ENCODE measurements around the gene ERAL1. TPM values are rescaled to one million over a fixed set of nuclear protein-coding genes. Genes with fewer than 3 reads are reported as not detected.

Gene ERAL1
- total RNA-seq, 1 donor from 2014 or later, result 26.1 TPM

DNA sequence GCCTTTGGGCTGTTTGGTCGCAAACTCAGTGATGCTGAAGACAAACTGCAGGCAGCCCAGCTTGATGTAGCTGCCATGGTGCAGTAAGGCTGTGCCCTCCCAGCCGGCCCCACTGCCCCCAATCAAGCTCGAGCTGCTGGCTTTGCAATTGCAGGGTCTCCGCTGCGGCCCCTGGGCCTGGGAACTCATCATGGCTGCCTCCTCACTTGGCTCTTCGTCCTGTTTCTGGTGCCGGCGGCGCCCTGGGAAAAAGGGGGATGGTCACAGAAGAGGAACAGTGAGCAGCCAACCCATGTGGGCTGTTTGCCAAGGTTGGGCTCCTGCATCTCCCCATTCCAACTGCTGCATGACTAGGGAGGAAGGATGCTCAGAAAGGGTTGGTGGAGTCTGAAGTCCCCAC is 51.5 kb downstream of the ERAL1 start:
- TF ChIP-seq CTCF (IDR thresholded peaks at IDR 0.05), result no peak
- intact Hi-C loops (cut with DNase I), result no loop called here
- Histone ChIP-seq H3K9me3 (no peaks in the 10 kb centered on the region), H3K36me3 (peaks cover 58% of the 10 kb centered on the region), H3K27ac (no peak overlapping the region), H3K27me3 (ENCODE audit: low read depth) (no peaks in the 10 kb centered on the region), H3K4me3 (no peak overlapping the region), H3K4me1 (peaks cover 29% of the 10 kb centered on the region)
- no peak for DNase-seq
- no peak for ATAC-seq

DNA sequence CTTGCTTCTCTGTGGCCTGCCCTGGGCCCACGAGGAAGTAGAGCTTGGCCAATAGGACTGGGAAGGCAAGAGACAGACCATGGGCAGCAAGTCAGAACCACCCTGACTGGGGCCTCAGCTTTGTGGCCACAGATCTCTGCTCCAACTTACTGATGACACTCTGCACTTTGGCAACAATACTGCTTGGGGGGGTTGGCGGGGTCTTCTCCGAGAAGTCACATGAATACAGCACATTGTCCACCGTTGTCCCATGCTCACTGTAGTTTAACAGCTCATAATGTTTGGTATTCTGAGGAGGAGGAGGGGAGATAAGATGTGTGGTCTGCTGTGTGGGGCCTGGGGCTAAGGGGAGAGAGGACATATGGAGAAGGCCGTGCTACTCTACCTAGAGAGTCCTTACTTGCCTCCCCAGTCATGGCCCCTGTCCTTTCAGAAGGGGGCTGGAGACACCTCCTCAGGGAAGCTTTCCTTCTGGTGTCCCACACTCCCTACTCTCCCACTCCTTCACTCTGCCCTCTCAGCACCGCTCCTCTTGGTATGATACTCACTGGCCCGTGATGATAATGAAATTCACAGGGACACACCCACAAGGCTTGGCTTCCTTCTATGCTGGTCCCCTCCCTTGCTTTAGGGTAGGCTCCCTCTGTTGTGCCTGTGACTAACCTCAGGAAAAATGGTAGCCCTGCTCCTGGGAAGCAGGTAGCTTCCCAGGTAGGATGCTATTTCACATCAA is 52.1 kb downstream of the ERAL1 start:
- ATAC-seq (no peak), DNase-seq (no peak)
- H3K27ac ChIP-seq, result no peak overlapping the region
- intact Hi-C loops (cut with DNase I), result no loop called here
- no peak overlapping the region for H3K4me3 ChIP-seq
- H3K36me3 ChIP-seq, result peaks cover 64% of the 10 kb centered on the region
- TF ChIP-seq CTCF (IDR thresholded peaks at IDR 0.05), result no peak
- no peaks in the 10 kb centered on the region for H3K27me3 ChIP-seq (ENCODE audit: low read depth)
- H3K4me1 ChIP-seq, result peaks cover 27% of the 10 kb centered on the region
- H3K9me3 ChIP-seq, result no peaks in the 10 kb centered on the region

DNA sequence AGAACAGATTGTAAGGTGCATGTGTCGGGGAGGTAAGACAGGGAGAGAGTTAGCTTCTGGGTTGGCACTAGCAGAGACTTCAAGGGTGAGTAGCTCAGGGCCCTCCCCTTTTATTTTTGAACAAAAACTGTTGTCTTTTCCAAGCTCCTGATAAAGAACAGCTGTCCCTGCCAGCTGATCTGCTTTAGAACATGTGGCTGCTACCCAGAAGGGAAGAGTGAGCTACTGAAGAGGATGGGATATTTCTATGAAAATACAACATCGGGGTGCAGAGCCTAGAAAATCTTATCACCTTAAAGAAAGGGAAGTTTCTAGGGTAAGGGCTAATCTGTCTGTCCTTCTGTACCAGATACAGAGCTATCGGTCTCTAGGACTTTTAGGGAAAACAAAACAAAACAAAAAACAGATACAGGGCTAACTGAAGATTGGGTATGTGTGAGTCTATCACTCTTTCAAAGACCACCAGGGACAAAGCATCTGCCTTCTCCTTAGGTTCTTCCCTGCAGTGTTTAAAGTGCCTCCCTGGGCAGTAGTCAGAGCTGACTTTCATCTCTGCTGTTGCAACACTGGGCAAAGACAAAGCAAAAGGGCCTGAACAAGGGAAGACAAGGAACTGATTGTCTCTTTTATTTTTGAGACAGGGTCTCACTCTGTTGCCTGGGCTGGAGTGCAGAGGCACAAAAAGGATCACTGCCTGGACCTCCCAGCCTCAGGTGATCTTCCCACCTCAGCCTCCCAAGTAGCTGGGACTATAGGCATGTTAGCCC is 53.1 kb downstream of the ERAL1 start:
- no peaks in the 10 kb centered on the region for H3K27me3 ChIP-seq (ENCODE audit: low read depth)
- peaks cover 74% of the 10 kb centered on the region for H3K36me3 ChIP-seq
- DNase-seq (no peak), ATAC-seq (no peak)
- H3K9me3 ChIP-seq, result no peaks in the 10 kb centered on the region
- H3K27ac ChIP-seq, result peak overlapping the region; percentile 51
- peaks cover 33% of the 10 kb centered on the region for H3K4me1 ChIP-seq
- no peak overlapping the region for H3K4me3 ChIP-seq
- TF ChIP-seq CTCF (IDR thresholded peaks at IDR 0.05), result no peak
- intact Hi-C loops (cut with DNase I), result no loop called here

DNA sequence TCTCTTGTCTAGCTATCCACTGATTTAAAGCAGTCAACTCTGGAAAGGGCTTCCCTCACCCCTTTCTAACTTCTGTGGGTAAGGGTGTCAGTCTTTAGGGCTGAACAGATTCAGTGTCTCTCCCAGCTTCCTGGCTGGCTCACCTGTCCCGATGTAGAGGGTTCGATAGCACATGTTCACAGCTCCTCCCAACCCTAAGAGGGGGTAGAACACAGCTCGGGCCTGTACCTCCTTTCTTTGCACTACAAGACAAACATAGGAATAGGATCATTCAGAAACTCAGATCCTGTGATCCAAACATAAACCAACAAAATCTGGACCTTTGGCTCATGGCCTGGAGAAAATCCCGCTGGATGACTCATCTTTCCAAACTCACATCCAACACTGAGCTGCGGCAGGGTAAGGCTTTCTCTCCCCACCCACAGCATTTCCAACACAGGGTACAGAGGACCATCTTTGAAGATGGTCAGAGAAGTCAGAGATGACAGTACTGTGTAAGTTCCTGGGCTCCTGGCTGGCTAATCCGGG is 53.9 kb downstream of the ERAL1 start:
- TF ChIP-seq CTCF (IDR thresholded peaks at IDR 0.05), result no peak
- Histone ChIP-seq H3K4me3 (no peak overlapping the region), H3K27me3 (ENCODE audit: low read depth) (no peaks in the 10 kb centered on the region), H3K36me3 (peaks cover 82% of the 10 kb centered on the region), H3K27ac (peak overlapping the region; percentile 51), H3K9me3 (no peaks in the 10 kb centered on the region), H3K4me1 (peaks cover 28% of the 10 kb centered on the region)
- DNase-seq (no peak), ATAC-seq (peak; percentile 27 to 28)
- intact Hi-C loops (cut with DNase I), result no loop called here

- no peak for TF ChIP-seq CTCF (IDR thresholded peaks at IDR 0.05)
- Histone ChIP-seq H3K27ac (no peak overlapping the region), H3K9me3 (no peaks in the 10 kb centered on the region), H3K27me3 (ENCODE audit: low read depth) (no peaks in the 10 kb centered on the region), H3K4me3 (no peak overlapping the region), H3K4me1 (peaks cover 28% of the 10 kb centered on the region), H3K36me3 (peaks cover 98% of the 10 kb centered on the region)
- no peak for ATAC-seq
- intact Hi-C loops (cut with DNase I), result loop anchor here (10.0 kb wide), 1 partner anchor 146 kb away; no protein-coding TSS in a partner anchor
- no peak for DNase-seq
These were observed 55.7 kb downstream of the ERAL1 start for GRCh38 chr17:28910534-28910933.

Small RNAs within 50 kb of the gene (microRNA-seq; reads per million reads assigned to microRNA genes)
- gene MIR451B (ENCODE audit: borderline number of aligned reads), result not detected

Other genes with a start within 250 kb of the ERAL1 start
- 14.1 TPM for gene RSKR, start 240.8 kb upstream of the ERAL1 start, total RNA-seq
- 138 TPM for gene BLTP2, start 209.9 kb upstream of the ERAL1 start, total RNA-seq
- gene SDF2, start 193.1 kb upstream of the ERAL1 start, total RNA-seq, result 48.8 TPM
- gene SUPT6H, start 192.8 kb upstream of the ERAL1 start, total RNA-seq, result 60.3 TPM
- 4.4 TPM for gene PROCA1, start 143.1 kb upstream of the ERAL1 start, total RNA-seq
- 62.3 TPM for gene RAB34, start 137.1 kb upstream of the ERAL1 start, total RNA-seq
- gene RPL23A, start 135.0 kb upstream of the ERAL1 start, total RNA-seq, result 1,156 TPM
- 19.8 TPM for gene TLCD1, start 128.8 kb upstream of the ERAL1 start, total RNA-seq
- 11.3 TPM for gene NEK8, start 126.2 kb upstream of the ERAL1 start, total RNA-seq
- gene TRAF4, start 111.0 kb upstream of the ERAL1 start, total RNA-seq, result 52.8 TPM
- gene FAM222B, start 12.2 kb upstream of the ERAL1 start, total RNA-seq, result 21.7 TPM
- 170 TPM for gene FLOT2, start 42.7 kb downstream of the ERAL1 start, total RNA-seq
- 10.6 TPM for gene DHRS13, start 48.1 kb downstream of the ERAL1 start, total RNA-seq
- 36.2 TPM for gene PHF12, start 96.5 kb downstream of the ERAL1 start, total RNA-seq
- not detected for gene SEZ6, start 151.0 kb downstream of the ERAL1 start, total RNA-seq
- gene PIPOX, start 188.1 kb downstream of the ERAL1 start, total RNA-seq, result 1.3 TPM

Data from lower lobe of right lung (tissue), 2 donors.